Measurements from ENCODE around the gene NAPSA. TPM values are rescaled to one million over a fixed set of nuclear protein-coding genes. Genes with fewer than 3 reads are reported as not detected.

The NAPSA gene
- total RNA-seq, 4 donors from 2014 or later, result 0.46 to 3.4 (median 1.5) TPM

DNA sequence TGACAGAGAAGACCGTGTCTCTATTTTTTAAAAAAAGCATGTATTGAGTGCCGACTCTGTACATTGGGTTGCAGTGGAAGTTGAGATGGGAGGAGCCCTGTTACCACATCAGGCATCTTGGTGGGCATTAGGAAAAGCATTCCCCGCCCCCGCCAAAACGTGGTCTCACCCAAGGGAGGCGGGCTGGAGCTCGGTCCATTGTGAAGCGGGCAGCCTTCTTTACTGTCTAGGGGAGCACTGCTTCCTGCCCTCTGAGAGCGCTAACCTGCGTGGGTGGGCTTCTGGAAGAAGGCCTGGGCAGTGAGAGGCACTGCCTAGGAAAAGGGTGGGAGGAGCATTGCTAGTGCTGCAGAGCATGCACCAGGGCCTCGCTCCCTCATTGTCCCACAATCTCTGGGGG lies 14.7 kb upstream of the NAPSA start:
- Histone ChIP-seq H3K4me3 (replicated peaks in 1 of 3) (no peak overlapping the region), H3K27me3 (no peaks in the 10 kb centered on the region), H3K9me3 (no peaks in the 10 kb centered on the region), H3K4me1 (peaks cover 11 to 27% of the 10 kb centered on the region in 2 donors), H3K36me3 (peaks cover 52 to 57% of the 10 kb centered on the region in 2 donors), H3K27ac (no peak overlapping the region)
- no peak for TF ChIP-seq CTCF (IDR thresholded peaks at IDR 0.05)
- no peak for DNase-seq
- WGBS, 2 donors, result 62 to 63% methylated on average over 6 to 9 of the region's 11 CpGs
- intact Hi-C loops (cut with DNase I), result no loop called here

GRCh38 chr19:50379602-50380001 lies 14.2 kb upstream of the NAPSA start:
- 88 to 96% methylated on average over 11 of the region's 11 CpGs for WGBS, 2 donors
- H3K27me3 ChIP-seq, result no peaks in the 10 kb centered on the region
- no peak for DNase-seq
- H3K9me3 ChIP-seq, result no peaks in the 10 kb centered on the region
- intact Hi-C loops (cut with DNase I), result no loop called here
- peaks cover 52 to 57% of the 10 kb centered on the region in 2 donors for H3K36me3 ChIP-seq
- H3K4me1 ChIP-seq, result peaks cover 5 to 22% of the 10 kb centered on the region in 2 donors
- TF ChIP-seq POLR2A (IDR thresholded peaks at IDR 0.05) (no peak), CTCF (IDR thresholded peaks at IDR 0.05) (no peak)
- no peak overlapping the region for H3K27ac ChIP-seq
- no peak overlapping the region for H3K4me3 ChIP-seq (replicated peaks in 1 of 3)

DNA sequence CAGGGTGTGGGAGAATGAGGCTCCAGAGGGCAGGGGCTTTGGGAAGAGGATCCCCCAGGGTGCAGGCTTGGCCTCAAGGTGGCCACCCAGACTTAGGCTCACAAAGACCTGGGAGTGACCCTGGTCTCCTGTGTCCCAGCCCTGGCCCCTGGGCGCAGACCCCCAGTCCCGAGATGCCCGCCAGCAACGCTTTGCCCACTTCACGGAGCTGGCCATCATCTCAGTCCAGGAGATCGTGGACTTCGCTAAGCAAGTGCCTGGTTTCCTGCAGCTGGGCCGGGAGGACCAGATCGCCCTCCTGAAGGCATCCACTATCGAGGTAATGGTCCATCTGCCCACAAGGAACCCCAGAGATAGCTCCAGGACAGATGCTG lies 13.4 kb upstream of the NAPSA start:
- WGBS, 2 donors, result 96 to 97% methylated on average over 4 of the region's 10 CpGs
- intact Hi-C loops (cut with DNase I), result no loop called here
- no peaks in the 10 kb centered on the region for H3K27me3 ChIP-seq
- no peak for DNase-seq
- H3K36me3 ChIP-seq, result peaks cover 52 to 57% of the 10 kb centered on the region in 2 donors
- no peaks in the 10 kb centered on the region for H3K9me3 ChIP-seq
- no peak overlapping the region for H3K27ac ChIP-seq
- TF ChIP-seq CTCF (IDR thresholded peaks at IDR 0.05), result no peak
- no peak for TF ChIP-seq POLR2A (IDR thresholded peaks at IDR 0.05)
- peaks cover 5 to 21% of the 10 kb centered on the region in 2 donors for H3K4me1 ChIP-seq
- no peak overlapping the region for H3K4me3 ChIP-seq (replicated peaks in 1 of 3)

GRCh38 chr19:50378169-50378862 lies 12.9 kb upstream of the NAPSA start:
- intact Hi-C loops (cut with DNase I), result no loop called here
- Histone ChIP-seq H3K27me3 (no peaks in the 10 kb centered on the region), H3K27ac (no peak overlapping the region), H3K36me3 (peaks cover 52 to 57% of the 10 kb centered on the region in 2 donors), H3K4me3 (replicated peaks in 1 of 3) (no peak overlapping the region), H3K4me1 (peaks cover 5 to 19% of the 10 kb centered on the region in 2 donors), H3K9me3 (no peaks in the 10 kb centered on the region)
- 94 to 96% methylated on average over 31 to 34 of the region's 36 CpGs for WGBS, 2 donors
- DNase-seq, result no peak
- no peak for TF ChIP-seq POLR2A (IDR thresholded peaks at IDR 0.05)
- TF ChIP-seq CTCF (IDR thresholded peaks at IDR 0.05), result no peak

DNA sequence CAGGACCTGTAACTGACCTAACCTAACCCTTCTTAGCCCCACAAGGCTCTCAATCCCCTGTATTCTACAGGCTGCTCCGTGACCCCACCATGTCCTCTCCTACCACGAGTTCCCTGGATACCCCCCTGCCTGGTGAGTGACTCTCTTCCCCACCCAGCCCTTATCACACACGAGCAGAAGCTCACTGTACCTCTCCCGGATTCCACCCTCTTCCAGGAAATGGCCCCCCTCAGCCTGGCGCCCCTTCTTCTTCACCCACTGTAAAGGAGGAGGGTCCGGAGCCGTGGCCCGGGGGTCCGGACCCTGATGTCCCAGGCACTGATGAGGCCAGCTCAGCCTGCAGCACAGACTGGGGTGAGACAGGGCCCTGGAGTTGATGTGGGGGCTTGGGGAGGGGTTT lies 12.1 kb upstream of the NAPSA start:
- TF ChIP-seq CTCF (IDR thresholded peaks at IDR 0.05), result no peak
- no peak for TF ChIP-seq POLR2A (IDR thresholded peaks at IDR 0.05)
- Histone ChIP-seq H3K4me1 (peaks cover 5 to 27% of the 10 kb centered on the region in 2 donors), H3K27me3 (no peaks in the 10 kb centered on the region), H3K27ac (no peak overlapping the region), H3K9me3 (no peaks in the 10 kb centered on the region), H3K4me3 (replicated peaks in 1 of 3) (no peak overlapping the region), H3K36me3 (peaks cover 50 to 53% of the 10 kb centered on the region in 2 donors)
- WGBS, 2 donors, result 87 to 89% methylated on average over 9 of the region's 9 CpGs
- intact Hi-C loops (cut with DNase I), result no loop called here
- DNase-seq, result no peak
